ENCODE data around the gene PRDX1.
"Not testable (repeated sequence)": the region's sequence is repeated elsewhere in the genome, so short reads cannot be mapped to it uniquely, and the experiment has no call there.

PRDX1 gene

GRCh38 chr1:45467353-45467752 lies 54.3 kb downstream of the PRDX1 start:
- H3K4me1 ChIP-seq (ENCODE audit: control insufficient read depth in 2 of 2, insufficient read depth in 2 of 2, low read length in 2 of 2); H3K27me3 ChIP-seq (ENCODE audit: control insufficient read depth in 2 of 2, insufficient read depth in 2 of 2, low read length in 2 of 2); H3K9ac ChIP-seq (ENCODE audit: low read depth in 1 of 2, low read length in 2 of 2); H3K9me3 ChIP-seq (ENCODE audit: control insufficient read depth in 2 of 2, low read length in 2 of 2); H3K4me3 ChIP-seq (ENCODE audit: low read length in 2 of 2); H3K27ac ChIP-seq (ENCODE audit: low read depth in 2 of 2, low read length in 2 of 2); H3K36me3 ChIP-seq (ENCODE audit: control insufficient read depth in 2 of 2, insufficient read depth in 2 of 2, low read length in 2 of 2): not testable (repeated sequence)

DNA sequence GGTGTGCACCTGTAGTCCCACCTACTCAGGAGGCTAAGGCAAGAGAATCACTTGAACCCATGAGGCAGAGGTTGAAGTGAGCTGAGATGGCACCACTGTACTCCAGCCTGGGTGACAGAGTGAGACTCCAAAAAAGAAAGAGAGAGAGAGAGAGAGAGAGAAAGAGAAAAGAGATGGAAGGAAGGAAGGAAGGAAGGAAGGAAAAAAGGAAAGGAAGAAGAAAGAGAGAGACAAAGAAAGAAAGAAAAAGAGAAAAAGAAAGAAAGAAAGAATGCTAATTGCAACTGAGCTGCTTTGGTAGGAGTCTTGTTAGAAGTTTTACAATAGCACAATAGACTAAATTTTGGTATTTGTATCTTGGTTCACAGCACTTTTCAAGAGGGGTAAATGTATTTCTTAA lies 56.4 kb downstream of the PRDX1 start:
- no peak overlapping the region for H3K4me3 ChIP-seq (ENCODE audit: low read length in 2 of 2)
- no peaks in the 10 kb centered on the region for H3K27me3 ChIP-seq (ENCODE audit: control insufficient read depth in 2 of 2, insufficient read depth in 2 of 2, low read length in 2 of 2)
- H3K4me1 ChIP-seq (ENCODE audit: control insufficient read depth in 2 of 2, insufficient read depth in 2 of 2, low read length in 2 of 2): no peaks in the 10 kb centered on the region
- H3K9ac ChIP-seq (ENCODE audit: low read depth in 1 of 2, low read length in 2 of 2): no peak overlapping the region
- H3K36me3 ChIP-seq (ENCODE audit: control insufficient read depth in 2 of 2, insufficient read depth in 2 of 2, low read length in 2 of 2): no peaks in the 10 kb centered on the region
- H3K27ac ChIP-seq (ENCODE audit: low read depth in 2 of 2, low read length in 2 of 2): no peak overlapping the region
- no peaks in the 10 kb centered on the region for H3K9me3 ChIP-seq (ENCODE audit: control insufficient read depth in 2 of 2, low read length in 2 of 2)

All from mucosa of rectum (tissue), 2 donors.